ENCODE results near the gene ASH1L.
A peak's percentile ranks its signal among the peaks of the same experiment; 100 is the strongest.
"Not testable (repeated sequence)": the region's sequence is repeated elsewhere in the genome, so short reads cannot be mapped to it uniquely, and the experiment has no call there.

The ASH1L gene

DNA sequence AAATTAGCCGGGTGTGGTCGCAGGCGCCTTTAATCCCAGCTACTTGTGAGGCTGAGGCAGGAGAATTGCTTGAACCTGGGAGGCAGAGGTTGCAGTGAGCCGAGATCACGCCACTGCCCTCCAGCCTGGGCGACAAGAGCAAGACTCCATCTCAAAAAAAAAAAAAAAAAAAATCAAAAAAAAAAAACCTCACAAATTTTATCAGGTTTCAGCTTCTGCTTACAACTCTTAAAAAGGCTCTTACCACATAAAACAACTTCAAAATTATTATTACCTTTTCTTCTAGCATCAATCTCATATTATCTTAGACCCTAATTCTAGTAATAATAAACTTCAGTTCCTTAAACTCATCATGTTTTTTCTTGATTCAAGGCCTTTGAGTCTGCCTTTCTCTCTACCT lies 120.2 kb downstream of the ASH1L start:
- peak; percentile 33 for FAIRE-seq

DNA sequence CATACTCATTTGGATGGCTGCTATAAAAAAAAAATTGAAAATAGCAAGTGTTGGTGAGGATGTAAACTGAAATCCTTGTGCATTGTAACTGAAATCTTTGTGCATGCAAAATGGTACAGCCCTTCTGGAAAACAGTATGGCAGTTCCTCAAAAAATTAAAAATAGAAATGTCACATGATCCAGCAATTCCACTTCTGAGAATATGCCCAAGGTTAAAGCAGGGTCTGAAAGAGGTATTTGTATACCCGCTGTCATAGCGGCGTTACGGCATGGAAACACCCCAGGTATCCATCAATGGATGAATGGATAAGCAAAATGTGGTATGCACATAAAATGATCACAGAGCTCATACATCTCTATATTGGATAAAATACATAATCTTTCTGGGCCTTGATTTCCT lies 125.2 kb downstream of the ASH1L start:
- no peak for FAIRE-seq

DNA sequence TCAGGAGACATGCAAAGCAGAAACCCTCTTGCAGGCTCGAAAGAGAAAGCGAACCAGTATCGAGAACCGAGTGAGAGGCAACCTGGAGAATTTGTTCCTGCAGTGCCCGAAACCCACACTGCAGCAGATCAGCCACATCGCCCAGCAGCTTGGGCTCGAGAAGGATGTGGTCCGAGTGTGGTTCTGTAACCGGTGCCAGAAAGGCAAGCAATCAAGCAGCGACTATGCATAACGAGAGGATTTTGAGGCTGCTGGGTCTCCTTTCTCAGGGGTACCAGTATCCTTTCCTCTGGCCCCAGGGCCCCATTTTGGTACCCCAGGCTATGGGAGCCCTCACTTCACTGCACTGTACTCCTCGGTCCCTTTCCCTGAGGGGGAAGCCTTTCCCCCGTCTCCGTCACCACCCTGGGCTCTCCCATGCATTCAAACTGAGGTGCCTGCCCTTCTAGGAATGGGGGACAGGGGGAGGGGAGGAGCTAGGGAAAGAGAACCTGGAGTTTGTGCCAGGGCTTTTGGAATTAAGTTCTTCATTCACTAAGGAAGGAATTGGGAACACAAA lies 128.7 kb downstream of the ASH1L start:
- FAIRE-seq = not testable (repeated sequence)

DNA sequence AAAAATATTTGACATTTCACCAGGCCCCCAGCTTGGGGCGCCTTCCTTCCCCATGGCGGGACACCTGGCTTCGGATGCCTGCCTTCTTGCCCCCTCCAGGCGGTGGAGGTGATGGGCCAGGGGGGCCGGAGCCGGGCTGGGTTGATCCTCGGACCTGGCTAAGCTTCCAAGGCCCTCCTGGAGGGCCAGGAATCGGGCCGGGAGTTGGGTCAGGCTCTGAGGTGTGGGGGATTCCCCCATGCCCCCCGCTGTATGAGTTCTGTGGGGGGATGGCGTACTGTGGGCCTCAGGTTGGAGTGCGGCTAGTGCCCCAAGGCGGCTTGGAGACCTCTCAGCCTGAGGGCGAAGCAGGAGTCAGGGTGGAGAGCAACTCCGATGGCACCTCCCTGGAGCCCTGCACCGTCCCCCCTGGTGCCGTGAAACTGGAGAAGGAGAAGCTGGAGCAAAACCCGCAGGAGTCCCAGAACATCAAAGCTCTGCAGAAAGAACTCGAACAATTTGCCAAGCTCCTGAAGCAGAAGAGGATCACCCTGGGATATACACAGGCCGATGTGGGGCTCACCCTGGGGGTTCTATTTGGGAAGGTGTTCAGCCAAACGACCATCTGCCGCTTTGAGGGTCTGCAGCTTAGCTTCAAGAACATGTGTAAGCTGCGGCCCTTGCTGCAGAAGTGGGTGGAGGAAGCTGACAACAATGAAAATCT lies 129.3 kb downstream of the ASH1L start:
- FAIRE-seq = not testable (repeated sequence)

DNA sequence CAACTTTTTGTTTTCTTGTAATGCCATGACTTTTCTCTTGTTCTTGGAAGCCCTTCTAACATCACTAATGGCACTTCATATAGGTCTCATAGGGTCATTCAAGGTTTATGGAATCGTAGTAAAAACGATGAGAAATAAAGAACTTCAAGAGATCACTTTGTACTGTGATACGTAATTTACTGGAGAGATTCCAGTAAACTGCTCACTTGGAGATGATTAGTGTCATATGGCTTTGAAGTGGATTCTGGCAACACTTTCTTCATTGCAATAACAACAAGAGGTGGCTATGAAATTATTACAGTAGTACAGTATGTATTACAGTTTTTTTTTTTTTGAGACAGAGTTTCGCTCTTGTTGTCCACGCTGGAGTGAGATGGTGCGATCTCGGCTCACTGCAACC lies 138.5 kb downstream of the ASH1L start:
- no peak for FAIRE-seq

DNA sequence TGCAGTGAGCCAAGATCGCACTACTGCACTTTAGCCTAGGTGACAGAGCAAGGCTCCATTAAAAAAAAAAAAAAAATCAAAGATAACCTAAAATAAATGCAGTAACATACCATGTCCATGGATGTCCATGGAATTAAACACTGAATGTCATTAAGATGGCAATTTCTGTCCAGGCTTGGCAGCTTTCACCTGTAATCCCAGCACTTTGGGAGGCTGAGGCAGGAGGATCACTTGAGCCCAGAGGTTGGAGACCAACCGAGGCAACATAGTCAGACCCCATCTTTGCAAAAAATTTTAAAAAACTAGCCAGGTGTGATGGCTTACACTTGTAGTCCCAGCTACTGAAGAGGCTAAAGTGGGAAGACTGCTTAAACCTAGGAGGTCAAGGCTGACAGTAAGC lies 141.8 kb downstream of the ASH1L start:
- no peak for FAIRE-seq

DNA sequence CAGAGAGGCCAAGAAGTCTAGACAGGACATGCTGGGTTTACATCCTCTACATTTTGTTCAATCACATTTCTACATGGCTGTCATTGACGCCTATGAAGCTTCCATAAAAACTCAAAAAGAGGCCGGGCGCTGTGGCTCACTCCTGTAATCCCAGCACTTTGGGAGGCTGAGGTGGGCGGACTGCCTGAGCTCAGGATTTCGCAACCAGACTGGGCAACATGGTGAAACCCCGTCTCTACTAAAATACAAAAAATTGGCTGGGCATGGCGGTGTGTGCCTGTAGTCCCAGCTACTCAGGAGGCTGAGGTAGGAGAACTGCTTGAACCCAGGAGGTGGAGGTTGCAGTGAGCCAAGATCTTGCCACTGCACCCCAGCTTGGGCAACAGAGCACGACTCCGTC lies 150.8 kb downstream of the ASH1L start:
- not testable (repeated sequence) for FAIRE-seq

DNA sequence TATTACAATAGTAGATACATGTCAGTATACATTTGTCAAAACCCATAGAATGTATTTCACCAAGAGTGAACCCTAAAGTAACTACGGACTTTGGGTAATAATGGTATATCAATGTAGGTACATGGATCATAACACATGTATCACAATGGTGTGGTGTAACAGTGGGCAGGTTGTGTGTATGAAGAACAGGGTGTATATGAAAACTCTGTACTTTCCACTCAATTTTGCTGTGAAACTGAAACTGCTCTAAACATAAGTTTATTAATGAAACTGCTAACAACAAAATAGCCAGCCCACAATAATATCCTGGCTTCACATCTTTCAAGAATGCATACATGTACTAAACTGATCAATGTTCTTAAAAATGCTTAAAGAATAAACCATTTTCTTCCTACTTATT lies 151.7 kb downstream of the ASH1L start:
- no peak for FAIRE-seq

DNA sequence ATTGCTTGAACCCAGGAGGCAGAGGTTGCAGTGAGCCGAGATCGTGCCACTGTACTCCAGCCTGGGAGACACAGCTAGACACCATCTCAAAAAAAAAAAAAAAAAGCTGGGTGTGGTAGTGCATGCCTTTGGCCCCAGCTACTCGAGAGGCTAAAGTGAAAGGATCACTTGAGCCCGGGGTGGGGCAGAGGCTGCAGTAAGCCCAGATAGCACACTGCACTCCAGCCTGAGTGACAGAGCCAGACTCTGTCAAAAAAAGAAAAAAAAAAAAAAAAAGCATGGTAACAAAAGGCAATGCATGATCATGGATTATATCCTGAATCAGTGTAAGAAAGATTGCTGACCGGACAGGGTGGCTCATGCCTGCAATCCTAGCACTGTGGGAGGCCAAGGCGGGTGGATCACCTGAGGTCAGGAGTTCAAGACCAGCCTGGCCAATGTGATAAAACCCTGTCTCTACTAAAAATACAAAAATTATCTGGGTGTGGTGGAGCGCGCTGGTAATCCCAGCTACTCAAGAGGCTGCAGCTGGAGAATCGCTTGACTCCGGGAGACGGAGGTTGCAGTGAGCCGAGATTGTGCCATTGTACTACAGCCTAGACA lies 165.6 kb downstream of the ASH1L start:
- no peak for FAIRE-seq

DNA sequence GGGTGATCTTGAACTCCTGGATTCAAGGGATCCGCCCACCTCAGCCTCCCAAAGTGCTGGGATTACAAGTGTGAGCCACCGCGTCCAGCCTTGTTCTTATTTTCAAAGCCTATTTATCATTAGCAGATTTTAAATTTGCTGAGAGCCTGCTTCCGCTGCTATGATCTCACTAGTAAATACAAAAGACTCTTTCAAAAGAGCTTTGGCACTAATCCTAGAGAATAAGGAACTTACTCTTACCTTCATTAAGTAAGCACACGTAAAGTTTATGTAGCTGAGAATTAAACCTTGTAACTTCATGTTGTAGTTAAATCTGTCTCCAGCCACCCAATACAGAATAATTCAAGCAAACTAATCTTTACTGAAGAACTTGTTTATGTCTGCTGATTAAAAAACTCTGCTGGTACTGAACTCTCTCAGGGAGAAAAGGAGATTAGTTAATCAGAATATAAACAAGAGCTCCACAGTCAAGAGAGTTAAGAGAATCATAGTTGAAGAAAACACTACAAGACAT lies 169.6 kb downstream of the ASH1L start:
- FAIRE-seq = no peak

DNA sequence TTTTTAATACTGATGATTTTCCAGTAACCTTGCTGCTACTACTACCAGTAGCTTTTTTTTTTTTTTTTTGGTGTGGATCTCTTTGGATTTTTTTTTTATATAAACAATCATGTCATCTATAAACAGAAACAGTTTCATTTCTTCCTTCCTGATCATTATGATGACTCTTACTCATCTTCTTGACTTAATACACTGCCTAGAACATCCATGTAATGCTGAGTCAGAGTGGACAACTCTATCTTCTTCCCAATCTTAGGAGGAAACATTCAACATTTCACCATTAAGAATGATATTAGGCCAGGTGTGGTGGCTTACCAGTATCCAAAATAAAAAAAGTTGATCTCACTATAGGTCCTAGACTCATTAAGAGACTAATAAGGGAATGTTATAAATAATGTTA lies 172.8 kb downstream of the ASH1L start:
- FAIRE-seq = no peak

DNA sequence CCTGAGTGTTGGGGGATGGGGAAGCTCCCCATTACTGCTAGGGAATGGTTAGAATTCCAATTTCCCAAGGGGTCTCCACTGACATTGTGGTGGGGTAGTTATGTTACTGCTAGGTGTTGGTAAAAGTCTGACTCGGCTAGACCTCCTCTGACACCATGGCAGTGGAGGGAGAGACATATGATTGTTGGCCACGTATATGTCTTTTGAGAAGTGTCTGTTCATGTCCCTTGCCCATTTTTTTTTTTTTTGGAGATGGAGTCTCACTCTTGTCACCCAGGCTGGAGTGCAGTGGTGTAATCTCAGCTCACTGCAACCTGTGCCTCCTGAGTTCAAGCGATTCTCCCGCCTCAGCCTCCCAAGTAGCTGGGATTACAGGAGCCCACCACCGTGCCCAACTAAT lies 176.8 kb downstream of the ASH1L start:
- FAIRE-seq = not testable (repeated sequence)

DNA sequence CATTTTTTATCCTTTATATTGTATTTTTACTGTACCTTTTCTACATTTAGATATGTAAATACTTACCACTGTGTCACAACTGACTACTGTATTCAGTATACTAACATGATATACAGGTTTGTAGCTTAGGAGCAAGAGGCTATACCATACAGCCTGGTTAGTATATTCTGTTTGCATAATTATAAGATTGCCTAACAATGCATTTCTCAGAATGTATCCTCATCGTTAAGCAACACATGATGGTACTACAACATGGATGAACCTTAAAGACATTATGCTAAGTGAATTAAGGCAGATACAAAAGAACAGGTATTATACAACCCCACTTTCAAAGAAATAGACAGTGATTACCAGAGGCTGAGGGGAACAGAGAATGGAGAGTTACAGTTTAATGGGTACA lies 179.2 kb downstream of the ASH1L start:
- no peak for FAIRE-seq

DNA sequence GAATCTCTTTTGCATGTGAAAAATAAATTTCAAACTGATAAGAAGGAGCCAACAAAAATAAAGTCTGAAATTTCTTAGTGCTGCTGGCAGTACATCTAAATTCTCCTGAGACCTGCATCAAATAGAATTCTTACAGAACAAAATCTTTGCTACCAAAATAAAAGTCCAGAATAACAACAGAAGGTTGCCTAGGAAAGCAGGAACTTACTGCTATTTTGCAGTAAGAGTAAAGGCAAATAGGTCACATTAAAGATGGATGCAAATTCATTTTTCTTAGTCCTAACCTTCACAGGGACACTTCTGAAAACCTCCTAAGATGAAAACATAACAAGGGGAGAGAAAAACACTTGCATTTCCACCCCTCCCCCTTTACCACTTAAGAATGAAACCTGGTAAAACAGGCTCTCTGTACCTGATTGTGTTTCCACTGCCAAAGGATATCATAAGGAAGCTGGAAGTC lies 182.9 kb downstream of the ASH1L start:
- FAIRE-seq = no peak

DNA sequence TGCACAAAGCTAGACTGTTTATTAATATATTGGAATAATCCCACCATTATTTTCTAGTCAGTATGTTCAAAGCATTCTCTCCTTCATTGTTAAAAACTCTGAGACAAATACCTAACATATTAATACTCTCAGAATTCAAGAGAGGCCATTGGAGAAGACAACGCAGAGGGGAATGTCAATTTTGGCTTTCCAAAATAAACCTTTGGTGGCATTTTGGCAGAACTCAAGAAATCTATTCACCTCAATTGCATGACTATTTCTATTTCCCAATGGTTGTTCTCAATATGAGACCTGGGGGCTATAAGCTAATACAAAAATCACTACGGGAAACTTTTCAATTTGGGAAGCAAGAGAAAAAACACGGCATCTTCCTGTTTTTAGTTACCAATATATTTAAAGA lies 183.4 kb downstream of the ASH1L start:
- no peak for FAIRE-seq

DNA sequence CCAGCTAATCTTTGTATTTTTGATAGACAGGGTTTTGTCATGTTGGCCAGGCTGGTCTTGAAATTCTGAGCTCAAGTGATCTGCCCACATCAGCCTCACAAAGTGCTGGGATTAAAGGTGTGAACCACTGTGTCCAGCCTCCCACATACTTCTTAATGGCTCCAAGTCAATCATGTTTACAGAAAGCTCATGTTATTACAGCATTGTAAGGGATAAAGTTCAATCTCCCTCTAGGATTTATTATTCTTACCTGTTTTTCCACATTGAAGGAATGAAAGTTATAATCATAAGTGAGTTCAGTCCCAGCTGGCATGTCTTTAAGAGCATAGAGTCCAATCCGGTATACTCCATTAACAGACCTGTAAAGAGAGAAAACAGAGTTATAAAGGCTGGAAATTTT lies 202.6 kb downstream of the ASH1L start:
- no peak for FAIRE-seq

DNA sequence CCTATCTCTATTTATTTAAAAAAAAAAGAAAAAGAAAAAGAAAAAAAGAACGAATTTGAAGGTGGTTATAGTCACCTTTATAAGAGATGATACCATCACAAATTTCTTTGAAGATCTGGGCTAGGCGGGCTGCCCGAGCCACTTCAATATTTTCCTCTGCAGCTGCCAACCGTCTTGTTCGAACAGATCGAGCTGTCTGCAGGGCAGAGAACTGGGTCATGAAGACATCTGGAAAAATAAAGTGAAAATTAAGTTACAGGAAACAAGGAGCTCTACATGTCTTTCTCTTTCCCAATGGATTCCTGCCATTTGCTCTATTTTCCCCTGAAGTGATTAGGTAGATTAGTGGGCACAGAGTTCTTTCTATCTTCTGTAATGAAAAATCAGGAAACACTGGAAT lies 210.0 kb downstream of the ASH1L start:
- no peak for FAIRE-seq

DNA sequence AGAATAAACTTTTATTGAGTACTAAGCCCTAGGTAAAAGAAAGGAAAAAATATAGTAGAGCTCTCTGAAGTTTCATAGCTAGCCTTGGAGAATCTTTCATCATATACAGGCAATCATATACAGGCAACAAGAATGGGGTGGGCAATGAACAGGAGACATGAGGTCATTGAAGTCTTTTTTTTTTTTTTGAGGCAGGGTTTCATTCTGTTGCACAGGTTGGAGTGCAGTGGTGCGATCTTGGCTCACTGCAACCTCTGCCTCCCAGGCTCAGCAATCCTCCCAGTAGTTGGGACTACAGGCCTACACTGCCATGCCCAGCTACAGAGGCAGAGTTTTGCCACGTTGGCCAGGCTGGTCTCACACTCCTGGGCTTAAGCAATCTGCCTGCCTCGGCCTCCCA lies 219.8 kb downstream of the ASH1L start:
- FAIRE-seq = no peak

DNA sequence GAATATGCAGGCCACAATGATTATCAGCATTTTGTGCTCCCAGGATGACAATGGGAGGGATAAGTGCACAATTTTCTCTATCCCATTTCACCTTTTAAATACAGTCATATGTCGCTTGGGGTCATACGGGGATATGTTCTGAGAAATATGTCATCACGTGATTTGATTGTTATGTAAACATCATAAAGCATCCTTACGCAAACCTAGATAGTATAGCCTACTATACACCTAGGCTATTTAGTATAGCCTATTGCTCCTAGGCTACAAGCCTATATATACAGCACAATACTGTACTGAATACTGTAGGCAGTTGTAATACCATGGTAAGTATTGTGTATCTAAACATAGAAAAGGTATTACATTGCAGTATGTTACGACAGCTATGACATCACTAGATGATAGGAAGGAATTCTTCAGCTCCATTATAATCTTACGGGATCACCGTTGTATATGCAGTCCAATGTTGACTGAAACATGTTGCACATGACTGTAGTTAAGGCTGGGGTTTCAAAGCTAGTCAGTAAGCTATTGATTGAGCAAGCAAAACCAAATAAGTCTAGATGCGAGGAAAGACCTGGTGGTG lies 223.0 kb downstream of the ASH1L start:
- no peak for FAIRE-seq

DNA sequence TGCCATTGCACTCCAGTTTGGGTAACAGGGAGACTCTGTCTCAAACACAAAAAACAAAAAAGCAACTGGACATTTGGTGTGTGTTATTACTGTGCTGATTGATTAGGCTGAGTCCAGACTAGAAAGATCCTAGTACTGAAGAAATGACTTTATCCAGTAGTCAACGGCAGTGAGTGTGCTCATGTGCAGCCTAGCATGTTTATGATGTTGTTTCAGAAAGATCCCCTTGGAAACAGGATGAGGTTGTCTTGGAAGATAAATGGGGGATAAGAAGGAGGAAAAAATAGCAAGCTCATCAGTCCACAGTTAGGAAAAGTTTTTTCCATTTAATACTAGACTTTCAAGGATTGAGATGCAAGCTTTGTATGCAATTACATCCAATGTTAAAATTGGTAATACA lies 227.6 kb downstream of the ASH1L start:
- FAIRE-seq = no peak

DNA sequence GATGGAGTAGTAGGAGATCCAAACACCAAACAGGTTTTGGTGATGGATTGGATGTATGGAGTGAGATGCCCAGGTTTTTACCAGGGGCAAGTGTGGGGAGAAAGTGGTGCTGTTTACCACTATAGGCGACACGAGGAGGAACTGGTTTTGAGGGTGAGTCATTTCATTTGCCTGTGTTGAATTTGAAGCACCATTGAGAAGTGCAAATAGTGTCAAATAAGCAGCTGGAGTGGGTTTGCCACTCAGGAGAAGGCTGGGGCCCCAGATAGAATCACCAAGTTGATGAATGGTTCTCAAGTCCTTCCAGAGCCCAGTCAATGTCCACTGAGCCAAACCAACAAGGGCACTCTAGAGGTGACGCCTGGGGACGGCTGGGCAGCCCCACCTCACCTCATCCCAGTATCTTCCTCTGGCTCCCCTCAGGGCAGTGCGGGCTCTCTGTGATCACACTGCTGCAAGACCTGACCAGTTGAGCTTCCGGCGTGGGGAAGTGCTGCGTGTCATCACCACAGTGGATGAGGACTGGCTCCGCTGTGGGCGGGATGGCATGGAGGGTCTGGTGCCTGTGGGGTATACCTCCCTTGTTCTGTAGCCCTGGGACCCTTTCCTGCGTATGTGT lies 232.5 kb downstream of the ASH1L start:
- FAIRE-seq = no peak

DNA sequence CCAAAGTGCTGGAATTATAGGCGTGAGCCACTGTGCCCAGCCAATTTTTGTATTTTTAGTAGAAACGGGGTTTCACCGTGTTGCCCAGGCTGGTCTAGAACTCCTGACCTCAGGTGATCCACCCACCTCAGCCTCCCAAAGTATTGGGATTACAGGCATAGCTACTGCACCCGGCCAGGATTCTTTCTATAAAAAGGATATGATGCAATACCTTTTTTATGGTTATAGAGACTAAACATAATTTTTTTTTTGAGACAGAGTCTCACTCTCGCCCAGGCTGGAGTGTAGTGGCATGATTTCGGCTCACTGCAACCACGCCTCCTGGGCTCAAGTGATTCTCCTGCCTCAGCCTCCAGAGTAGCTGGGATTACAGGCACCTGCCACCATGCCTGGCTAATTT lies 233.7 kb downstream of the ASH1L start:
- not testable (repeated sequence) for FAIRE-seq

DNA sequence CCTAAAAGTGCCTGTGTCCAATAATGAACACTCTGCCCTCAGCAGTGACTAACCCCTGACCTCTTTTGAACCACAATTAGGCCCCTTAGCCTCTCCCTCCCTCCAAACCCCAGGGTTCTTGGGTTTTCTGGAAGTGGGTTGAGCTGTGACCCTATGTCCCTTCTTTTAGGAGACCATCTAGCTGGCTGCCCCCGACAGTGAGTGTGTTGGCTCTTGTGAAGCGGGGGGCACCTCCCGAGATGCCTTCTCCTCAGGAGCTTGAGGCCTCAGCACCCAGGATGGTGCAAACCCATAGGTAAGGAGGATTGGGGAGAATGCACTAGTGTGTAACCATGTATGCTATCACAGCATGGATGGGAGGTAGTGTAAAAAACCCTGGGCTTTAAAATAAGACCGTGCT lies 234.6 kb downstream of the ASH1L start:
- no peak for FAIRE-seq

DNA sequence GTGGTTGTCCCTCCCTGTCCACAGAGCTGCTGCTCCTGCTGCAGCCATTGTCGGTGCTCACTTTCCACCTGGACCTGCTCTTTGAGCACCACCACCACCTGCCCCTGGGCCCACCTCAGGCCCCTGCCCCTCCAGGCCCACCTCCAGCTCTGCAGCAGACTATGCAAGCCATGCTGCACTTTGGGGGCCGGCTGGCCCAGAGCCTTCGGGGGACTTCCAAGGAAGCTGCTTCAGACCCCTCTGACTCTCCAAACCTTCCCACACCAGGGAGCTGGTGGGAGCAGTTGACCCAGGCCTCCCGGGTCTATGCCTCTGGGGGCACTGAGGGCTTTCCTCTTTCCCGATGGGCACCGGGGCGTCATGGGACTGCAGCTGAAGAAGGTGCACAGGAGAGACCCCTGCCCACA lies 236.0 kb downstream of the ASH1L start:
- FAIRE-seq = no peak
